RCC 7860 (cell line): ENCODE results near the gene CDH23.

Source experiments
- DNase-seq: peaks from one replicate; pipeline ENCODE4 v3.0.0-alpha.2; 2015; ENCODE audit warnings: low spot score
- FAIRE-seq: peaks from 2 replicates; lab custom pipeline; 2012; peaks lifted over from hg19 to GRCh38; lab: Jason Lieb, UNC

Gene CDH23

DNA sequence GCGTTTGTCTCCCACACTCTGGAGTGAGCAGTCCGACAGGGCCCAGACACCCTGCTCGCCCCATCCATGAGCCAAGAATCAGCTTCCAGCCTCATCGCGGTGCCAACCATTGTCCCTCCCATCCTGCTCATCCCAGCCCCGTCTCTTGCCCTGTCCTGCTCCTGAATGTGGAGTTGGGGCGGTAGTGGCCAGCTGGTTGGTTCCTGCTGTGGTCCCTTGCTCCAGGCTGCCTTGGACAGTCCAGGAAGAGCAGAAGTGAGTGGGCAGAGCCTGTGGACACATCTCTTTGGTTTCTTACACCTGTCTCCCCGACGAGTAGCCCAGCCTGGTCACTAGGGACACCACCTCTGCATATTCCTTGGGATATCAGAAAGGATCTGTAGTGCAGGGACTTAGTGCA is 63.9 kb downstream of the CDH23 start:
- FAIRE-seq (no peak), DNase-seq (no peak)

DNA sequence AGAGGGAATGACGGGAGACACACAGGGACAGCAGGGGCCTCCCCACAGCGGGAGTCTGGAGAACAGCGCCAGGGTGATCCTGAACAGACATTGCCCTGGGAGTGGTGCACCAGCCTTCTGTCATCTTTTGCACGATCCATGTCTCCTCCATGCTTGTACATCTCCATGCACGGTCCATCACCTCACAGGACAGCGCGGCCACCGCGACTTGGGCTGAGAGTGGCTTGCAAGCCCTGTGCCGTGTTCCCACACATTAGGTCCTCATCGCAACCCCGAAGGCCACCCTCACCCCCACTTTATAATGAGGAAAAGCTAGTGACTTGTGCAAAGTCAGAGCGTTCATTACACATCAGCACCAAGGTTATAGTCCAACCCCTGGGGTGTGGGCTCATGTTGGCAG is 64.7 kb downstream of the CDH23 start:
- no peak for DNase-seq
- no peak for FAIRE-seq

DNA sequence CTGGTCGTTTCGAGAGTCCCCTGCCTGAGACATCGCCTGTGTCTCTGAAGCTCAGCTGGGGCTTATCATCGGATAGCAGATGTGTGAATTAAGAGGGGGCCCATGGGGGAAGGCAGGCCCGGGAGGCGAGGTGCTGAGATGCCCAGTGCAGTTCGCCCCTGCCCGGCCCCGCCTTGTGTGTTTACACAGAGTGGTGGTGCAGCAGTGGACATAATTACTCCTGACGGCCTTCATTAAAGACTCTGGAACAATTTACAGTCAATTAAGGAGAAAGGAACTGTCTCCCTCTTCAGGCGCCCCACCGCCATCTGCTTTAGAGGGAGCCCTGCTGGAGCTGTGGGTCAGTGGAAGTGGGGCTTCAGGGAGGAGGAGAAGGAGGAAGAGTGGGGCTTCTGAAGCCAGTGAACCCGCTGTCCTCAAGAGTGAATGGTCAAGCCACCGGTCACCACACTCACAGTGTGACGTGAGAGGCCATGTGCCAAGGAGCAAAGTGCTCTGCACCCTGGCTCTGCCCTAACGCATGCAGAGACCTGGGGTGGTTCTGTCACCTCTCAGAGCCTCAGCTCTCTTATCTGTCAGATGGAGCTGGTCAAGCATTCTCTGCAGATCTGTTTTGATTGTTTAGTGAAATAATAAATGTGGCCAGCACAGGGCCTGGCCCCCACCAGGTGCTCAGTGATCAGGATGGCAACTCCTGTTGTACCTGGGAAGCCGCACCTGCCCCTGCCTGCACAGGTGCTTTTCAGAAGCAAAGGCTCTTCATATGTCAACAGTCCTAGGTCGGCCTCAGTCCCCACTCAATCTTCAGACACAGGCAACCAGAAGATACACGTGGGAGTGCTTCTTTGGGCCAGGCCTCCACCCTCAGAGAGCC is 65.6 kb downstream of the CDH23 start:
- no peak for FAIRE-seq
- no peak for DNase-seq

DNA sequence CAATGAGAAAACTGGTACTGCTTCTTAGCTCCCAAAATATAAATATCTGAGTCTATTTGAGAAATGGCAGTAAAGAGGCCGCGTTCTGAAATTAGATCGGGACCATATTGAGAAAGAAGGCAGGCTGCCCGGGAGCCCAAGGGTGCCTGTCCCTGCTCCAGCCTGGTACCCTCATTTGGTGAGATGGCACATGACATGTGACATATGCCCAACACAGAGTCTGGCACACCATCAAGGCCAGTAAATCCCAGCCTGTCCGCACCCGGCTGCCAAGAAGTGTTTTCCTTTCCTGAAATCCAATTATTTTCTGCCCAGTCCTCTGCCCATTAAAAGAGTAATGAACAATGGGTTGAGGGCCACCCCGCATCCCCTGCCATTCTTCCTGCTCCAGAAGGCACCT is 66.4 kb downstream of the CDH23 start:
- DNase-seq (no peak), FAIRE-seq (no peak)

DNA sequence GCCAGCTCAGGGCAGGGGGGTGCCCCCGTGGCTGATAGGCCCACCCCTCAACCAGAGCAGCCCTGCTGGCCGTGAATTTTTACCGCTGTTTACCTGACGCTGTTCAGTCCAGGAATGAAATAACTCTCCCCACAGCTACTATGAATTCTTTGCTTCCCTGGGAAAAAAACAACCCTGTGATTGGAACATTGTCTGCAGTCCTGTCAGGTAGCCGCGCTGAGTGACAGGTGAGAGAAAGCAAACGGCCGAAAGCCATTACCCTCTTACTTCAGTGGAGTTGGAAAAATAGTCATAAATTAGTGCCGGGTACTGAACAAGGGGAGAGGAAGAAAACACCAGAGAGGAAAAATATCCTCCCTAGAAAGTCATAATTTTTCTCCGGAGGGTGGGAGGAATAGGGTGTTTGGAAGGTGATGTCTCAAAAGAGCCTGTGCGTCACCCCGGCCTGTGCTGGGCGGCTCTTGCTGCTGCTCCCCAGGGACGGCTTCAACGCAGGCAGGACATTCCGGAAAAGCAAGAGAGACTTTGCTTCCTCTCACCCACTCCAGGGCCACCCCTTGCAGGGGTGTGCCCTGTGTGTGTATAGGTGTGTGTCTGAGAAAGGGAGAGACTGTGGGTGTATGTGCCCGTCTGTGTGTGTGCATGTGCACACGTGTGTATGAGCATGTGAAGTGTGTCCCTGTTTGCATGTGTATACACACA is 69.0 kb downstream of the CDH23 start:
- DNase-seq: no peak
- FAIRE-seq: no peak

DNA sequence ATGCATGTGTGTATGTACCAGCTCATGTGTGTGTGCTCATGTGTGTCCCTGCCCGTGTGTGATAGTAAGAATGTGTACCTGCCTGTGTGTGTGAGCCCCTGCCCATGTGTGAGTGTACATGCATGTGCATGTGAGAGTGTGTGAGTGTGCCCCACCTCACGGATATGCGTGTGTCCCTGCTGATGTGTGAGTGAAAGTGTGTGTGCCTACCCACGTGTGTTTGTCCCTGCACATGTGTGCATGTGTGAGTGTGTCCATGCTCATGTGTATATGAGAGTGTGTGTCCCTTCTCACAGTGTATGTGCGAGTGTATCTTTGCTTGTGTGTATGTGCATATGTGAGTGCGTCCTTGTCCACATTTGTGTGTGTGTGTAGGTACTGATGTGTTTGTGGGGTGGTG is 69.6 kb downstream of the CDH23 start:
- no peak for FAIRE-seq

DNA sequence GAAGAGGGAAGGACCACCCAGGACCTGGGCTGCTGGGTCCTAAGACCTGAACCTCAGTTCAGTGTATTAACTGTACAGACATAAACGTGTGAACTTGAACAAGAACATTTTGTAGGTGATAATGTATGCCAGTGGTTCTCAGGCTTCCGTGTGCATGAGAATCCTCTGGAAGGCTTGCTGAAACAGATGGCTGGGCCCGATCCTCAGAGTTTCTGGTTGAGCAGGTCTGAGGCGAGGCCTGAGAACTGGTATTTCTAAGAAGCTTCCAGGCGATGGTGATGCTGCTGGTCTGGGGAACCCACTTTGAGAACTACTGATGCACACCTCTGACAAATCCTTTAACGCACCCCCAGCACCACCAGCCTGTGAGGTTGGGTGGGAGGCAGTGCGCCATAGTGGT is 70.4 kb downstream of the CDH23 start:
- DNase-seq (no peak), FAIRE-seq (no peak)

More for the DNA sequence above, 69.6 kb downstream of the CDH23 start:
- DNase-seq: no peak

DNA sequence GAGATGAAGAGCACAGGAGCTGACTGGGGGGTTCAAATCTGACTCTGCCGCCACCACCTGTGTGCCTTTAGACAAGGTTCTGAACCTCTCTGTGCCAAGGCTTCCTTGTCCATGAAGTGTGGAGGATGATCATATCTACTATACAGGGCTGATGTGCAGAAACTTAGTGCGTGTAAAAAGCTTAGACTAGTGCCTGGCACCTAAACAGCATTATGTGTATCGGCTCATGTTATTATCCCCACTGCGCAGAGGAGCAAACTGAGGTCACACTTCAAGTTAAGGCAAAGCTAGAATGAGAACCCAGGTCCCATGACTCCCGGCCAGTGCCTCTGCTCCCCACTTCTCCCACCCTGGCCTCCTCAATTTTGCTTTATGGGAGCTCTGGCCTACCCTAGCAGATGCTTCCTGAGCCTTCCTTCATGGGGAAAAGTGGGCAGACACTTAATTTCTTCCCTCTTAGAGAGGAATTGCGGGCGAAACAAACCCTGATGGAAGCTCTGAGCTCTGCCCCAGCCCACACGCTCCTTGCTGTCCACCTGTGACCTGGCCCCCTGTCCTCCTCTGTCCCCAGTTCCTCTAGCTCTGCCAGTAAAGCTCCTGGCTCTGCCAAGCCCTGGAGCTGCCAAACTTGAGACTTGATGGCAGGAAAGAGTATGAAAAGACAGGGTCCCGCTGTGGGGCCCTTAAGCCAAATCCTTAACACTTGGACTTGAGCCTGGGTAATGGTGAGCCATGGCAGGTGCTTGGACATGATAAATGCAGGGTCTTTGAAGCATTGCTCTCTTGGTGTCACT is 71.0 kb downstream of the CDH23 start:
- no peak for FAIRE-seq
- DNase-seq: no peak

DNA sequence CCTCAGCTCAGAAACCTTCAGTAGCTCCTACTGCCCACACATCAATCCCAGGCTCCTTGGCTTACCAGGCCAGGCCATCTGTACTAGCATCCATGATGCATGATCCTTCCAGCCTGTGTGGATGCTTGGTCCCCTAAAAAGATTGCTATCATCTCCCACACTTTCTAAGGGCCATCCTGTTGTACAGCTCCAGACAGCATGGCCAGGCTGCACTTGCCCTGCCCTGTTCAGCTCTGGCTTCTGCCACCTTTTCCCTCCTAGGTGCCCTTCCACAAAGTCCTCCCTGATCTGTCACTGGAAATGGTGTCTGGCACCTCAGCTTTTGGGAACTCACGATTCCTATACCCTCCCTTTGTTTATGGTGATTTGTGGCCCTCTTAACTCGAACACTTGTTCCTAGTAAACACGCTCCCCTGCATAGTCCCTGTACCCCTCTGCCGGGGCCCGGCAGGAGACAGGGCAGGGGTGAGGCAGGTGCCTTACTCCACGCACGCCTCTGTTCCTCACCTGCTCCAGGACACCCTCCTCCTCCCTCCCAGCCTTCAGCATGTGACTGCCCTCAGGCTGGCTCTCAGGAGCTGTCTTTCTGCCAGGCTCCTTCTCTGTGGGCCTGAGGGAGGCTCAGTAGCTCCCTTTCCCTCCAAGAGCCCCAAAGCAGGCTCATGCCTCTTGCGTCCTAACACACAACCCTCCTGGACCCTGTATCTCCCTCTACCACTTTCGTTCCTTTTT is 71.8 kb downstream of the CDH23 start:
- FAIRE-seq: no peak
- DNase-seq: no peak

DNA sequence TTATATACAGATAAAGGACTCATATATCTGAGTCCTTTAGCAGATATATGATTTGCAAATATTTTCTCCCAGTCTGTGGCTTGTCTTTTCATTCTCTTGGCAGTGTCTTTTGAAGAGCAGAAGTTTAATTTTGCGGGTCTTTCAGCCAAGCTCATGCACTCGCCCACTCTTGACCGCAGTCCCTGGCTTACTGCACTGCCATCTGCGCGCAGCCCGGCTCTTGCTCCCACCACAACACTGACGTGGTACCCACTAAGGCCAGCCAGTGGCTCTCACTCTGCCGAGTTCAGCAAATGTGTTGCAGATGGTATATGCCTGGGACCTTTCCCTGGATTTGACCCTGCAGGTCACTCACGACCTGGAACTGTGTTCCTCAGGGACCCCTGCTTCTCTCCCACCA is 74.3 kb downstream of the CDH23 start:
- FAIRE-seq (no peak), DNase-seq (no peak)

DNA sequence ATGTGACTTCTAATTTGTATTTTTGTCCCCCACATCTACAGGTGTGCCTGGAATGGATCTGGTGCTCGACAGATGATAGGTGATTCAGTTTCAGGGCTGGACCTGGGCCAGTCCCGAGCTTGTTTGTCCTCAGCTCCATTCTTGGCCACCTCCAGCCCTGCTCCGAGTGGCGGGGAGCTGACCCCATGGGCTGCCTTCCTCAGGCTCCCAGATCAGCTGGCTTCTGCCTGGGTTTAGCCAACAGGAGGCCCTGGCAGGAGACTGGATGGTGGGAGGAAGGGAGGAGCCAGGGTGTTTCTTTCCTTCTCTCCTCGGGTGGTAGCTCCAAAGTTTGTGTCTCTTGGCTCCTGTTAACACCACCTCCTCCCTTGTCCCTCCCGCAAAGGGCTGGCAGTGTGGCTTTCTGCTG is 75.2 kb downstream of the CDH23 start:
- FAIRE-seq (no peak), DNase-seq (no peak)

DNA sequence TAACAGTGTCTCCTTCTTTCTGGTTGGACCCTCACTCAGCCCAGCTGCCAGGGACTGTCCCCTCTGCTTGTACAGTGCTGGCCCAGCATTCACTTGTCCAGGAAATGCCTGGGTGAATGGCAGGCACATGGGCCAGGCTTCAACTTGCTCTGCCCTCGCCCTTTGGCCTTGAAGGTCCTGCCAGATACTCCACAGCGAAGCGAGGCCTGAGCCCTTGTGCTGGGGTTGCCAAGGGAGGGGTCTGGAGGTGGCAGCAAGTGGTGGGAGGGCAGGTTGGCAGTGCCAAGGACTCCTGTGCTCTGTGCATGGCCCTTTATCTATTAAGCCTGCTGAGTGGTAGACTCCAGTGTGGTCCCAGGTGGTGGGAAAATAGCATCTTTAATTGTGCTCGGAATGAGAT is 75.7 kb downstream of the CDH23 start:
- FAIRE-seq: no peak
- no peak for DNase-seq

DNA sequence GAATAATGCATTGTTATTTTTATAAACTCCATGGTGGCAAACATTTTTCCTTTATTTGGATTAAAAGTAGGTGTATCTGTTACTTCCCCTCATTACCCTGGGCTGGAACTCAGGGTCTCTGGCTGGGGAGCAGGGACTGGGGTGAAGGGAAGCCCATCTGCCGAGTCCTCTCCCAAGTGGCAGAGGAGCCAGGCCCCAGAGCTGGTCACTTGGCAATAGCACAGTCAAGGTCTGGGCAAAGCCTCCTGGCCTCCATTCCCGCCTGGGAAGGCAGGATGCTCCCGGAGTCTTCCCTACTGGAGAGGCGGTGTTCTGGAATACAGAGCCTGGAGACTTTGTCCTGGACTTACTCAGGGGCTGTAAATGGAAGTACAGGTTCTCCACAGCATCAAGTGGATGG is 76.2 kb downstream of the CDH23 start:
- DNase-seq: no peak

DNA sequence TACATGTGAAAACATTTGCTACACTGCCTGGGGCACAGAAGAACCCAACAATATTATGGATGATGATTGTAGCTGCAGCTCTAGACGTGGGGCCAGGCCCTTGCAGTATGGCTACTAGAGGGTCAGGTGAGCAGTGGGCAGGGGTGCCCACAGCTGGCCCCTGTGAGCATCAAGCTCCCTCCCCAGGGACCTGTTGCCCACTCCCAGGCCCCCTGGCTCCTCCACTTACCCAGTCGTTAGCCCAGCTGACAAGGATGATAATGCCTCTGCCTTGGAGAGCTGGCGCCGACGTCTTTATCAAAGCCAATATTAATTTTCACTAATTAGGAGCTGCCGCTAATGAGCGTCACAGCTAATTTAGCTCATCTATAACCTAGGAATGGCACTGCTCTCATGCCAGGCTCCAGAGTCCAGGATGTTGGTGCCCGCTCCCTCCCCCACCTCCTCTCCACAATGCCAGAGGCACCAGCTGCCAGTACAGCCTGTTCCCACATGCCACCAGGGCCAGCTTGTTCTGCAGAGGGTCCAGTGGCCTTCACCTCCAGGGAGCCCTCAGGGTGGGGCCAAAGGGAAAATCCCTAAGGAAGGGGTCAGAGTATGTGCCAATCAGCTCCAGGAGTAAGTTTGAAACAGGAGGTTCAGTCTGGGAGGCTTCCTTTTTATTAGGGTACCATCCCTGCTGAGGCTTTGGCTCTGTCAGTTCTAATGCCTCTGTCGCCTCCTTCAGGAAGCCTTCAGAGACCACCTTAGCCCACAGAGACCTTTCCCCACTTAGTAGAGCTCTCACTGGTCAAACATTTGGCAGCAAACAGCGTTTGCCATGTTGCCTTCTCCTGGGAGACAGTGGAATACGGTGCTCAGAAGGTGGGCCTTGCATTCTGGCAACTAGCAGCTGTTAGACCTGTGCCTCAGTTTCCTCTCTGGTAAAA is 77.2 kb downstream of the CDH23 start:
- DNase-seq (no peak), FAIRE-seq (no peak)

More for the DNA sequence above, 76.2 kb downstream of the CDH23 start:
- no peak for FAIRE-seq

DNA sequence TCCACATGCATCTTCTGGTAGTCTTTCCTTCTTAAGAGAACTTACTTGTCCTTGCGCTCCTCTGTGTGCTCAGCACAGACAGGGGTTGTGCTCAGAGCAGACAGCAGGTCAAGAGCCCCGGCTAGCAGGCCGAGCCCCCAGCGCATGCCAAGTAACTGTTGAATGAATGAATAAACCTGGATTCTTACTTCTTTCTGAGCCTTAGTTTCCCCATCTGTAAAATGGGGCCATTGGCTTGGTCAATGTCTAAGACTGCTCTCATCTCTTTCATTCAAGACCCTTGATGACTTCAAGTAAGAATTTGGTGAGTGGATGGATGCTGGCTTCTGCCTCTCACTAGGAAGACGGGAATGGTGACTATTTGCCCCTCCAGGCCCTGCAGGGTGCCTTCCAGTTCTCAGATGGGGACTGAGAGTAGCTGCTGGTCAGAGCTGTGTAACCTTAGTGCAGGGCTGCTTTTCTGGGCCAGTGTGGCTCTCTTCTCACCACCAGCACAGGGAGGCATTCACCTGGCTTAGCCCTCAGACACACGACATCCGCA is 78.1 kb downstream of the CDH23 start:
- FAIRE-seq (no peak), DNase-seq (no peak)

DNA sequence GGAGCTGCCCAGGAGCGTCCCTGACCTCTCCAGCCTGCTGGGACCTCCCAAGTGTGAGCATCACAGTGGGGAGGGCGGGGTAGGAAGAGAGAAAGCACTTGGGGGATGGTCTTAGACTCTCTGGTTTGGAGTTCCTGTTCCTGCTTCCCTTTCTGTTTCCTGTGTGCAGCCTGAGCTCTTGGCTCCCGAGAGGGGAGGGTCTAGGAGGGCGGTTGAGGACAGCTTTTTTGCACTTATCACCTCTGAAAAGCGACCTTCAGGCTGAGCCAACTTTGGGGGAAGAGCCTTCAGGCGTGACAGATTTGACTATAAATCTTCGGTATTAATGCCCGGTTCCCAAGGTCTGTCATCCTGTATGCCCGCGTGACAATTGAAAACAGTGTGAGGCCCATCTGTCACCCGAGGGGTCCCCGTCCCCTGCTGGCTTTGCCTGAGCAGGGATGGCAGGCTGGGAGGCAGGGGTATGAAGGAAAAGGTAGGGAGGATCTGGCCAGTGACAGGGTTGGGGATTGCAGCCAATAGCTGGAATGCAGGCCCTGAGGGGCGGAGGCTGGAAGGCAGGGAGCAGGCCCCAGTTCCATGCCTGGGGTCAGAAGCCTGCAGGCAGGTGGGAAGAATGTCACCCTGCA is 78.6 kb downstream of the CDH23 start:
- no peak for DNase-seq
- FAIRE-seq: no peak

DNA sequence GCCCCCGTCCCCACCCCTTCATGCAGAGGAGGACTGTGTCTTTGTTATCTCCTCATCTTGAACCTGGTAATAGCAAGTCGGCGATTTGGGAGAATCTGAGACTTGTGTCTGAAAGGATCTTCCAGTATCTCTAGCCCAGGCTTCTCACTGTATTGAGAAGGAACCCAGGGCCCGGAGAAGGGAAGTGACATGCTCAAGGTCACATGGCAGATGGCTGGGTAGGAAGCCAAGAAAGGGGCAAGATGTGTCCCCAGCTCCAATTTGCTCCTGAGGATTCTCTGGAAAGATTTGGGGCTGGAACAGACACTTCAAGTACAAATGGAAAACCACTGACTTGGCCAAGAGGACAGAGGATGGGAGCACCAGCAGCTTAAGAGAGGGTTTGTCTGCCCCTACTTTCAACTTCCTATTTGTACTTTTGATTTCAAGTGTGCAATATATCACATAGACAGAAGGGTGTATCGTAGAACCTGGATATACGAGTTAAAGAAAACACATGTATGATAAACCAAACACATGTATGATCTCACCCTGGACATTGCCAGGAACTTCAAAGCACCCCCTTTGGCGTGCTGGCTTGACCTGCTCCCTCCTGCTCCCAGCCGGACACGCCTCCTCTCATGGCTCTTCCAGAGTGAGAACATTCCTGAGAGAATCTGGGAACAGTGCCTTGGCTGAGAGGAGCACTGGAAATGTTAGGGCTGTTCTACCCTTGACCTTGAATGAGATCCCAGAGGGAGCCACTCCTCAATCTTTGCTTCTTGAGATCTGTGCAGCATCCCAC is 79.7 kb downstream of the CDH23 start:
- no peak for DNase-seq
- no peak for FAIRE-seq

DNA sequence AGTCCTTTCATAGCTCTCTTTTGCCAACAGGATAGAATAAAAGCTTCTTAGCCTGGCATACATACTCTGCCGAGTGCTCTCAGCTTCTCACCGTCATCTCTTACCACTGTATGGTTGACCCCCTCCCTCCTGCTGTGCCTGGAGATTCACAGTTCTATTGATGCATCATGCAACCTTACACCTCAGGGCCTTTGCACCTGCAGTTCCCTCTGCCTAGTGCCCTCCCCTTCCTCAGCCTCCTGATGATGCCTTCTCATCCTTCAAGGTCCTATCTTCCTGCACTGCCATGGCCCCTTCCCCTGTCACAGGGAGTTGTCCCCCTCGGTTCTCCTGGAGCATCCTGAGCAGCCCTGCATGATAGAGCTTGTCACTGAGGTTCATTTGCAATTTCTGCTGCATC is 81.5 kb downstream of the CDH23 start:
- FAIRE-seq: no peak
- no peak for DNase-seq
